A549 treated with AZD2906 at 1 μM for 4 hours (cell line): ENCODE results near the gene ADSS2. TPM values are rescaled to one million over a fixed set of nuclear protein-coding genes. Genes with fewer than 3 reads are reported as not detected.

Source experiments
- total RNA-seq: library from RNA; stranded (reverse); fragments of 200-300 nt; extraction: Qiagen RNA extraction; gene quantifications from 5 replicates; pipeline ENCODE4 v1.2.3, GENCODE V29; 2022

Gene ADSS2
- 38.5 to 51.3 TPM (median 42.8 TPM) in 5 replicates for total RNA-seq

GRCh38 chr1:244451539-244451950 is at the start of gene ADSS2:
ADSS2 (minus strand) TSS chr1:244451909; CDS start chr1:244451817, 92 bp downstream.

GRCh38 chr1:244461245-244462071 is 9.7 kb upstream of the ADSS2 start, which contains the start of gene CATSPERE:
CATSPERE (plus strand) TSS chr1:244461273; CDS start chr1:244461430, 157 bp downstream.

Other genes starting within 250 kb of the ADSS2 start
- 0.03 to 0.22 TPM (median 0.15 TPM) in 5 replicates for gene CATSPERE, start 9.4 kb upstream of the ADSS2 start, total RNA-seq
- 25.4 to 30.2 TPM (median 29.2 TPM) in 5 replicates for gene DESI2, start 201.2 kb upstream of the ADSS2 start, total RNA-seq